Fibroblast of mammary gland (primary cell): ENCODE data around the gene CBX7.
"Not testable (repeated sequence)": the region's sequence is repeated elsewhere in the genome, so short reads cannot be mapped to it uniquely, and the experiment has no call there.

ENCODE experiments used
- DNase-seq: peaks from one replicate; pipeline ENCODE4 v3.0.0-alpha.2; 2010; ENCODE audit warnings: low read depth
- H3K4me3 ChIP-seq: 2 replicates; pipeline ENCODE4 v1.5.1; 2011; ENCODE audit warnings: low read depth, mild to moderate bottlenecking, low read length, moderate library complexity; ENCODE audit not compliant: control insufficient read depth
- CTCF ChIP-seq: conservative IDR thresholded peaks from 2 replicates; pipeline ENCODE4 v1.5.1; 2011; ENCODE audit warnings: low read depth, low read length, inconsistent platforms; ENCODE audit not compliant: control insufficient read depth, insufficient read depth

CBX7 gene

GRCh38 chr22:39175353-39176142 is 23.1 kb upstream of the CBX7 start:
- no peak overlapping the region for H3K4me3 ChIP-seq
- no peak for TF ChIP-seq CTCF
- no peak for DNase-seq

DNA sequence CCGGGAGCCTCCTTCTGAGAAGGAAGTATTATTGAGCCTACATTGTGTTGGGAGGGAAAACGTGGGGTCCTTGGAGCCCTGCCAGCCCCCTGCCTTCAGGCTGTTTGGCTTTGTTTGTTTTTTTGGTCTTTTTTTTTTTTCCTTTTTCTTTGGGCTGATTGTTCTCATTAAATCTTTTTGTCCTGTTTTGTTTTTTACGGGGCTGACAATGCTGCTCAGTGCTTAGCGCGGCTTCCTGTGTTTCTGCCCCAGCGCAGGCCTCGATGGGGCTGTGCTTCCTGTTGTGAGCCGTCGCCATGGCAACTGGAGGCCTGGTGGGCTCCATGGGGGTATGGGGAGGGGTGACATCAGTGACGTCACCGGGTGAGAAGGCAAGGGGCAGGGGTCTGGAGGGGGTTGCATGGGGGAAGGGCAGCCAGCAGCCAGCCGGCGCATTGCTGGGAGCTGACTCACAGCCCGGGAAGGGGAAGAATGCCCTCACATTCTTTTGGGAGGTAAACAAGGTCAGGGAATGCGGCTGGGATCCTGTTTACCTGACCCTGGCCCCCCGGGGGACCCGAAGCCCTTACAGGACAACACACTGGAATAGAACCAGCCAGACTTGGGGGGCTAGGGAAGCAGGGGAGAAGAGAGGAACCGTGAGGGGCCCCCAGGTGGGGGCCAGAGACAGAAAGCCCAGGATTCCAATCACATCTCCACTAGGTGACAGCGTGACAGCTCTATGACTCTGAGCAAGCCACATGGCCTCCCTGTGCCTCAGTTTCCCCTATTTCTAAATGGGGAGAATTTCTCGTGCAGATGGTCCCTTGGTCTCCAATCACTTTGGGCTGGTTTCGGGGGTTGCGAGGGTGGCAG is 22.2 kb upstream of the CBX7 start:
- no peak for TF ChIP-seq CTCF
- peak; percentile 74 for DNase-seq
- H3K4me3 ChIP-seq, result no peak overlapping the region

- DNase-seq, result no peak
- H3K4me3 ChIP-seq, result no peak overlapping the region
Observed at GRCh38 chr22:39173787-39174497, 21.5 kb upstream of the CBX7 start.

DNA sequence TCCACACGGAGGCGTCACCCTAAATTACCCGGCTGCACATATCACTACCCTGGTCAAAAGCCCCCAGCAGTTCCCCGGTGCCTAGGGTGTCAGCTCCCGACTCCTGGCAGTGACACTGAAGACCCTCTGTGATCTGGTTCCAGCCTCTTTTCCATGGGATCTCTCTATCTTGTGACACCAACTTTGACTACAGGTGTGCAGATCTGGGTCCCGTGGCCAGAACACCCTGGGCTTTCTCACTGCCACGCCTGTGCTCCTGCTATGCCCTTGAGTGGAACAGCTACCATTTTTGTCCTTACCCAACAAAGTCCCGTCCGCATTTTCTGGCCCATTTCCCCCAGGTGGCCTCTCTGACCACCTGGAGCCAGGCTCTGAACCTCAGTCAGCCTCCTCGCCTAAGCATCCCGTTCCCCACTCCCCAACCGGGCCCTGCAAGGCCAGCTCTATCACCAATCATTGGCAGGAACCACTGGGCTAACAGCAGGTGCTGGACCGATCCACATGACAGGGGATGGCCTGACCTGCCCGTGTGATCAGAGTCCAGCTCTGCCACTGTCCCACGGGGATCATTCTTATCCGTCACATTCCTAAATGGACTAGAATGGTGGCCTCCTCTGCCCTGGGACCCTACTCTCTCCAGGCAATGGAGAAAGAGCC is 20.7 kb upstream of the CBX7 start:
- no peak for DNase-seq
- no peak for TF ChIP-seq CTCF
- H3K4me3 ChIP-seq, result no peak overlapping the region

More at GRCh38 chr22:39173787-39174497, 21.5 kb upstream of the CBX7 start:
- TF ChIP-seq CTCF, result no peak

- not testable (repeated sequence) for DNase-seq, H3K4me3 ChIP-seq
Observed at GRCh38 chr22:39172265-39173049, 20.0 kb upstream of the CBX7 start.

GRCh38 chr22:39171623-39172264 is 19.3 kb upstream of the CBX7 start:
- no peak overlapping the region for H3K4me3 ChIP-seq
- TF ChIP-seq CTCF, result no peak
- DNase-seq, result no peak
